ENCODE data around the gene FAM193B. TPM values are rescaled to one million over a fixed set of nuclear protein-coding genes. Genes with fewer than 3 reads are reported as not detected.

The FAM193B gene
- total RNA-seq, 2 donors from 2014 or later, result 79.6 to 105 TPM

DNA sequence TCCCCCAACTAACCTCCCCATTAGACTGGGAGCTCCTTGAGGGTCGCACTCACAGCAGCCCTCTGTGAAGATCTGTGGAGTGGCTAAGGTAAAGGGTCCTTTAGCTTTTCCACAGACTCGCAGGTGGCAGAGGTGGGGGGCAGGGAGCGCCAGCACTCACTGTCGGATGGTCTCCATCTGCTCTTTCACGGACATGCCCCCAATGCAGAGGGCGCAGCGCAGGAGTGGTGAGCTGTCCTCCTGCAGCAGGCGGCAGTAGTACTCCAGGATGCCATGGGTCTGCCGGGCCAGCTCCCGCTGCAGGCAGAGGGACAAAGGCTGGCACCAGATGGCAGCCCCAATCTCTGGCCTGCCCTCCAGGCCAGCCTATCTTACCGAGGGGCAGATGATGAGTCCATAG, 39.8 kb downstream of the FAM193B start:
- H3K4me1 Mint-ChIP-seq (ENCODE audit: low read depth), result peaks cover 48% of the 10 kb centered on the region
- no peaks in the 10 kb centered on the region for H3K27me3 Mint-ChIP-seq (ENCODE audit: low read depth)
- no peaks in the 10 kb centered on the region for H3K9me3 Mint-ChIP-seq
- peaks cover 7 to 30% of the 10 kb centered on the region in 2 donors for H3K36me3 Mint-ChIP-seq (ENCODE audit: insufficient read depth in 2 of 2)
- DNase-seq (no peak), ATAC-seq (replicated peaks in 1 of 2) (no peak)
- no peak overlapping the region for H3K4me3 Mint-ChIP-seq
- no peak overlapping the region for H3K27ac Mint-ChIP-seq

DNA sequence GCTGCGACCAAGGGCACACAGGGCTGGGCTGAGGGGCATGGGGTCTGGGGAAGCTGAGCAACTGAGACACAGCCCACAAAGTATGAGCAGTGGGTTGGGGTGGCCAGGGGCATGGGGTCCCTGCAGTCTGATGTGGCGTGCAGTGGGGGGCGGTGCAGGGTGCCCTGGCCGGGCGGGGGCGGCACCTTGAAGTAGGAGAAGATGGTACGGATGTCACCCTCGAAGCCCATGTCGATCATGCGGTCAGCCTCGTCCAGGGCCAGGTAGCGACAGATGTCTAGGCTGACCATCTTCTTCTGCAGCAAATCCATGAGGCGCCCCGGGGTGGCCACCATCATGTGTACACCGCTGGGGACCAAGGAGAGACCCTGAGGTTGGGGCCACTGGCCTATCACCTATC, 40.9 kb downstream of the FAM193B start:
- Mint-ChIP-seq H3K27ac (no peak overlapping the region), H3K27me3 (ENCODE audit: low read depth) (no peaks in the 10 kb centered on the region), H3K36me3 (ENCODE audit: insufficient read depth in 2 of 2) (peaks cover 7 to 30% of the 10 kb centered on the region in 2 donors), H3K4me1 (ENCODE audit: low read depth) (peaks cover 41% of the 10 kb centered on the region), H3K4me3 (no peak overlapping the region), H3K9me3 (no peaks in the 10 kb centered on the region)
- no peak for DNase-seq
- no peak for ATAC-seq (replicated peaks in 1 of 2)

- ATAC-seq (replicated peaks in 1 of 2), result no peak
- peaks cover 7 to 30% of the 10 kb centered on the region in 2 donors for H3K36me3 Mint-ChIP-seq (ENCODE audit: insufficient read depth in 2 of 2)
- no peaks in the 10 kb centered on the region for H3K9me3 Mint-ChIP-seq
These were observed 41.5 kb downstream of the FAM193B start for GRCh38 chr5:177512736-177513380.

DNA sequence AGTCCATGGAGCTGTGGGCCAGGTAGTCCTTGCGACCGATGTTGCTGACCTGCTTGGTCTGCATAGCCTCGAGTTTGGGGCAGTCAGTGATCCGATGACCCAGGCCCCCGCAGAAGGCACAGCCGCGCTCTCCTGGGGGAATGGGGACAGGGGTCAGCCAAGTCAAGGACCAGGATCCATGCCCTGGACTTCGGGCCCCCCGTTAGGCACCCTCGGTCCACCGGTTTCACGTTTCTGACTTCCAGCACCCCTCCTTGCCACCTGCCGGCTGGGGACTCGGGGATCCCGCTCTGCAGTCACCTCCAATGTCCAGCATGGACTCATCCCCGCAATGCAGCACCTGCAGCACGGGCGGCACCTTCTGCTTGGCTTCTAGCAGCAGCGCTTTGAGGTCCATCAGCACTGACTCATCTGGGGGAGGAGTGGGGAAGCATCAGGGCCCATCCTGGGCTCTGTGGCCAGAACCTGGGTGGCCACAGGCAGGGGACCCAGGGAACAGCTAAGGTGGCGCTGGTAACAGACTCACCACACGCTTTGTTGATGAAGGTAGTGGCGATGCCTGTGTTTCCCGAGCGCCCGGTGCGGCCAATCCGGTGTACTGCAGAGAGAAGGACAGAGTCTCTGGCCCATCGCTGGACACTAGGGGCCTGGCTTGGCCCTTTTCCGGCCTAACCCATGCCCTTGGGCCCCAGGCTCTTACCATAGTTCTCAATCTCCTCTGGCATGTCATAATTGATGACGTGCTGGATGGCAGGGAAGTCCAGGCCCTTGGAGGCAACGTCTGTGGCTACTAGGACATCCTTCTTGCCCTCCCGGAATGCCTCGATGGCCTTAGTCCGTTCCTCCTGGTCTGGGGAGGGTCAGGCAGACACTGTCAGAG, 42.3 kb downstream of the FAM193B start:
- Mint-ChIP-seq H3K4me1 (ENCODE audit: low read depth) (peaks cover 36% of the 10 kb centered on the region), H3K27ac (no peak overlapping the region), H3K36me3 (ENCODE audit: insufficient read depth in 2 of 2) (peaks cover 7 to 28% of the 10 kb centered on the region in 2 donors), H3K9me3 (no peaks in the 10 kb centered on the region), H3K4me3 (no peak overlapping the region), H3K27me3 (ENCODE audit: low read depth) (no peaks in the 10 kb centered on the region)
- ATAC-seq (replicated peaks in 1 of 2) (no peak), DNase-seq (no peak)

More at GRCh38 chr5:177512736-177513380, 41.5 kb downstream of the FAM193B start:
- Mint-ChIP-seq H3K27me3 (ENCODE audit: low read depth) (no peaks in the 10 kb centered on the region), H3K27ac (no peak overlapping the region), H3K4me1 (ENCODE audit: low read depth) (peaks cover 41% of the 10 kb centered on the region), H3K4me3 (no peak overlapping the region)
- no peak for DNase-seq

DNA sequence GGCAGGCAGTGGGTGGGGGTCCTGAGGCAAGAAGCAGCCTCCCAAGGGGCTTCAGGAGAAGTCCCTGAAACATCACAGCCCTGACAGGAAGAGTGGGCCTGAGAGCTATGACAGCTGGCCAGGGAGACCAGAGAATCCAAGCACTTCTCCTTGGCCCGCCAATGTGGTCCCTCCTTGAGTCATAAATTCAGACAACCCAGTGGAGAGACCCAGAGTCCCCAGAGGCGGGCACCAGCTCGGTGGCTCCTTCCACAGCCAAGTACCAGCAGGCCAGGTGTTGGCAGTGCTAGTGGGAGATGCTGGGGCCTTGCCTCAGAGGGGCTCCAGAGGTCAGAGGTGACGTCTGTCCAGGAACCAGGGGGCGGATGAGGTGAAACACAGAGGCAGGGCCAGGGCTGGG, 43.2 kb downstream of the FAM193B start:
- no peaks in the 10 kb centered on the region for H3K9me3 Mint-ChIP-seq
- H3K4me1 Mint-ChIP-seq (ENCODE audit: low read depth), result peaks cover 27% of the 10 kb centered on the region
- H3K36me3 Mint-ChIP-seq (ENCODE audit: insufficient read depth in 2 of 2), result peaks cover 3 to 23% of the 10 kb centered on the region in 2 donors
- no peak for ATAC-seq (replicated peaks in 1 of 2)
- no peak for DNase-seq
- no peaks in the 10 kb centered on the region for H3K27me3 Mint-ChIP-seq (ENCODE audit: low read depth)
- H3K4me3 Mint-ChIP-seq, result no peak overlapping the region
- no peak overlapping the region for H3K27ac Mint-ChIP-seq

DNA sequence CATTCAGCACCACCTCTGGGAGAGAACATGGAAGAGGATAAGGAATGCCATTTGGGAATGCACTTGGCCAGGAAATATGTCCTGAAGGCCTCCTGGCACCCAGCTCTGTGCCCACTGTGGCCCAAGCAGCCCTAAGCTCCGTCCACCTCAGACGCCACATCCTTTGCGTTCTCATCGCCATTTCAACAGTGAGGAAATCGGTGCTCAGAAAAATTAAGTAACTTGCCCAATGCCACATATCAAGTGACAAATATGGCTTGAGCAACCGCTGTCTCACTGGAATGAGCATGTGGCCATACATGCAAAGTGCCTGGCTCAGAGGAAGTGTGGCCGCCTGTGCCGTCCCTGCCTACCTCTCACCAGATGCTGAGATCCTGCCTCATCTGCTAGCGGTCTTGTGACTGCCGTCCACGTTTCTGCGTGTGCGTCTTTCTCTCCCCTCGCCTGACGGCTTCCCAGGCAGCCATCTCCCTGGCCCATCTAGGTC, 43.8 kb downstream of the FAM193B start:
- DNase-seq (no peak), ATAC-seq (replicated peaks in 1 of 2) (no peak)
- Mint-ChIP-seq H3K27ac (no peak overlapping the region), H3K4me1 (ENCODE audit: low read depth) (peaks cover 21% of the 10 kb centered on the region), H3K4me3 (no peak overlapping the region), H3K36me3 (ENCODE audit: insufficient read depth in 2 of 2) (peaks cover 1 to 21% of the 10 kb centered on the region in 2 donors), H3K9me3 (no peaks in the 10 kb centered on the region), H3K27me3 (ENCODE audit: low read depth) (no peaks in the 10 kb centered on the region)

DNA sequence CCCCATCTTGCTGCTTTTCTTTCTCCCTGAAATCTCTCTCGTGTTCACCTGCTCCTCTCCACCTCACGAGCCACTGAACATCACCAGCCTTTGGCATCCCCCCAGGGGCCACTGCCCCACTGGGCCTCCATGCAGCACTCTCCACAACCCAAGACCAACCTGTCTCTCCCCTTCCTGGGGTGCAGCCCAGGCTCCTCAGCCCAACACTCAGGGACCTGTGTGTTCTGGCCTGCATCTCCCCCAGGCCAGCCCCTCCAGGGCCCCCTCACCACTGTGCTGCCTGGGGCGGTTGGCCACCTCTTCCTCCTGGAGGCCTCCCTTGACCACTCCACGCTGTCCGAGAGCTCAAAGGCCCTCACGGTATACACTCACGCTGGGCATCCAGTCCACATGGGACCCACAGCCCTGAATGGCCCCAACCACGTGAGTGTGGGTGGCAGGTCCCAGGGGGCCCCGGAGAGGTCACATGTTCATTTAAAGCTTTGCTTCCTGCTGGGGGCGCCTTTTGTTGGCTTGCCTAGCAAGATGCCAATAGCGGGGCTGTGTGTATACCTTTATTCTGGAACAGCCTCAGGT, 44.3 kb downstream of the FAM193B start:
- no peak overlapping the region for H3K4me3 Mint-ChIP-seq
- H3K27ac Mint-ChIP-seq, result no peak overlapping the region
- H3K27me3 Mint-ChIP-seq (ENCODE audit: low read depth), result no peaks in the 10 kb centered on the region
- no peaks in the 10 kb centered on the region for H3K9me3 Mint-ChIP-seq
- H3K36me3 Mint-ChIP-seq (ENCODE audit: insufficient read depth in 2 of 2), result peaks cover 1 to 18% of the 10 kb centered on the region in 2 donors
- no peak for DNase-seq
- H3K4me1 Mint-ChIP-seq (ENCODE audit: low read depth), result peaks cover 16% of the 10 kb centered on the region
- peak in 1 of 2 donors; percentile 16 for ATAC-seq (replicated peaks in 1 of 2)

GRCh38 chr5:177509381-177509951, 44.9 kb downstream of the FAM193B start, which contains the start of gene DOK3:
Gene DOK3 (minus strand): TSS chr5:177509826. CDS start chr5:177509540, 286 bp downstream.
- Mint-ChIP-seq H3K27me3 (ENCODE audit: low read depth) (no peaks in the 10 kb centered on the region), H3K4me1 (ENCODE audit: low read depth) (peaks cover 10% of the 10 kb centered on the region), H3K36me3 (ENCODE audit: insufficient read depth in 2 of 2) (peaks cover 1 to 17% of the 10 kb centered on the region in 2 donors), H3K9me3 (no peaks in the 10 kb centered on the region), H3K27ac (no peak within 1 kb of the TSS), H3K4me3 (no peak within 1 kb of the TSS)
- ATAC-seq (replicated peaks in 1 of 2), result no peak
- no peak for DNase-seq

DNA sequence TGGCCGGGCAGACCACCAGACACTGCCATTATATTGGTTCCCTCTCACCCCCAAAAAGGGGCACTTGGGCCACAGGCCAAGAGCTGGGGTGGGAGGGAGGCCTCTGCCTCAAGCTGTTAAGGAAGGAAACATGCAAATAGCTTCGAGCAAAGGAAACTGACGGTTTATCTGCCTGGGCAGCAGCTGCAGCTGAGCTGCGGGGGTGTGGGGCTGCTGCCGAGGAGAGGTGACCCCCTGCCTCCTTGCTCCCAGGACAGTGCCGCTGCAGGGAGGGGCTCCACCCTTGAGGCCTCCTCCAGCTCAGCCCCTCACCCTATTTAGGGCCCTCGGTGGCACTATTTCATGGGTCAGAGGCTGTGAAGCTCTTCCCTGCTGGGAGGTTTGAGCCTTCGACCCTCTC, 45.5 kb downstream of the FAM193B start:
- H3K36me3 Mint-ChIP-seq (ENCODE audit: insufficient read depth in 2 of 2), result peaks cover 0 to 11% of the 10 kb centered on the region in 2 donors
- no peak overlapping the region for H3K4me3 Mint-ChIP-seq
- no peaks in the 10 kb centered on the region for H3K9me3 Mint-ChIP-seq
- DNase-seq (no peak), ATAC-seq (replicated peaks in 1 of 2) (no peak)
- H3K27me3 Mint-ChIP-seq (ENCODE audit: low read depth), result no peaks in the 10 kb centered on the region
- no peak overlapping the region for H3K27ac Mint-ChIP-seq
- peaks cover 7% of the 10 kb centered on the region for H3K4me1 Mint-ChIP-seq (ENCODE audit: low read depth)

GRCh38 chr5:177508221-177508611, 46.1 kb downstream of the FAM193B start:
- Mint-ChIP-seq H3K4me1 (ENCODE audit: low read depth) (peaks cover 7% of the 10 kb centered on the region), H3K36me3 (ENCODE audit: insufficient read depth in 2 of 2) (peaks cover 0 to 9% of the 10 kb centered on the region in 2 donors), H3K27ac (no peak overlapping the region), H3K9me3 (no peaks in the 10 kb centered on the region), H3K27me3 (ENCODE audit: low read depth) (no peaks in the 10 kb centered on the region), H3K4me3 (no peak overlapping the region)
- DNase-seq (no peak), ATAC-seq (replicated peaks in 1 of 2) (no peak)

DNA sequence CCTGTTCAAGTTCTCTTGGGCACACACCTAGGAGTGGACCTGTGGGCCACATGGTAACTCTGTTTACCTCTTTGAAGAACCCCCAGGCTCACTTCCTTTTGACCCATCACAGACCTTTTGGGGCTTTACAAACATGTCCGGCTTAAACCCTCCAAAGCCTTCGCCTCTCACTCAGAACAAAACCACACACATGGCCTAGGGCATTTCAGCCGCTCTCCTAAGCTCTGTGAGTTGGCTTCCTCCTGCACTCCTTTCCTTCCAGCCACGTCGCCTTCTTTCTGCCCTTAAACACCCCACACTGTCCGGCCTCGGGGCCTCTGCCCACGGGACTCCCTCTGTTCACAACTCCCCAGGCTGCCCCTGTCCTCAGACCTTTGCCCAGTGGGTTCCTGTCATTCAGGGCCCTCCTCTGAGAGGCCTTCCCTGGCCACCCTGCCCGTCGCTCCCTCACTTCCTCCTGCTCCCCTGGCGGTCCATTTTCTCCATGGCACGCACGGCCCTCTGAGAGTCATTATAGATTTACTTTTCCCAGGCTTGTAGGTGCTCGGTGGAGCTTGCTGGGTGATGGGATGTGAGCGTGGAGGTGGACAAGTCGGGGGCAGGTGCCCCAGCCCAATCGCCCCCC, 46.7 kb downstream of the FAM193B start:
- Mint-ChIP-seq H3K9me3 (no peaks in the 10 kb centered on the region), H3K27ac (no peak overlapping the region), H3K36me3 (ENCODE audit: insufficient read depth in 2 of 2) (peaks cover 0 to 6% of the 10 kb centered on the region in 2 donors), H3K4me1 (ENCODE audit: low read depth) (peaks cover 7% of the 10 kb centered on the region), H3K4me3 (no peak overlapping the region), H3K27me3 (ENCODE audit: low read depth) (no peaks in the 10 kb centered on the region)
- ATAC-seq (replicated peaks in 1 of 2) (no peak), DNase-seq (no peak)

- H3K27ac Mint-ChIP-seq, result no peak overlapping the region
- ATAC-seq (replicated peaks in 1 of 2) (no peak), DNase-seq (no peak)
- H3K27me3 Mint-ChIP-seq (ENCODE audit: low read depth), result no peaks in the 10 kb centered on the region
- peaks cover 0 to 6% of the 10 kb centered on the region in 2 donors for H3K36me3 Mint-ChIP-seq (ENCODE audit: insufficient read depth in 2 of 2)
- no peaks in the 10 kb centered on the region for H3K9me3 Mint-ChIP-seq
- H3K4me1 Mint-ChIP-seq (ENCODE audit: low read depth), result peaks cover 7% of the 10 kb centered on the region
- H3K4me3 Mint-ChIP-seq, result no peak overlapping the region
These were observed 47.2 kb downstream of the FAM193B start for GRCh38 chr5:177507165-177507564.
